GM21526 (cell line): ENCODE data around the gene PSMA4.
A peak's percentile ranks its signal among the peaks of the same experiment; 100 is the strongest.
"Not testable (repeated sequence)": the region's sequence is repeated elsewhere in the genome, so short reads cannot be mapped to it uniquely, and the experiment has no call there.

ENCODE experiments used
- ATAC-seq: cut with Tn5 transposase; IDR thresholded peaks from one replicate; pipeline ENCODE4 v1.9.1; 2021; ENCODE audit warnings: moderate library complexity; ENCODE audit not compliant: unreplicated experiment, low FRiP score

Gene PSMA4

DNA sequence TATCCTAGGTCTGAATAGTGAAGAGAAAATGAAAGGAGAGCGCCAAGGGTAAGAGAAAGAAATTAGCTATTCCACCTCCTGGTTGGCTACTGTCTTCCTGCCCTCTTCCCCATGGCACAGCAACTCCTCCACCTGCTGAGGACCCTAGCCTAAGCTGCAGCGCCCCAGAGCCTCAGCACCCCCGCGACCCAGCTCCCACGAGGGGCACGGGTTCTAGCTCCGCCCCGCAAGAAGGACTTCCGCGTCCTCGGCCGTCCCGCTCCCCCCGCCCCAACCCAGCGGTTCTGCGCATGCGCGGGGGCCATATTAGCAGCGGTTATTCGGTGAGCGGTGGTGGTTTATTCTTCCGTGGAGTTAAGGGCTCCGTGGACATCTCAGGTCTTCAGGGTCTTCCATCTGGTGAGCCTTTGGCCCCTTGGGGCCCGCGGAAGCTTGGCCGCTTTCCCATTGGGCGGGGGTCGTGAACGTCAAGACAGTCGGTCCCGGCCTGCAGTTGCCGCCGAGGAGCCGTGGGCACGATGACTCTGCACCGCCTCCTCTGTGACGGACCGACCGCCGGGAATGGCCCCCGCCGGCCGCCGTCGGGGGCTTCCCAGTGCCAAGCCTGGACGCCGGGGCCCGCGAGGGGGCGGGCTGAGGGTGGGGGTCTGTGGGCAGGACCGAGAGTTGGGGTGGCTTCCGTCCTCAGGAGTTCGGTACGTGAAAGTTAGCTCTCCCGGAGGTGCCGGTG, at the start of gene PSMA4:
PSMA4 (plus strand) TSS at position 304 of the 730 bp plus-strand sequence. CDS start 1,484 bp downstream, outside the sequence.
- ATAC-seq, result peak; percentile 67

DNA sequence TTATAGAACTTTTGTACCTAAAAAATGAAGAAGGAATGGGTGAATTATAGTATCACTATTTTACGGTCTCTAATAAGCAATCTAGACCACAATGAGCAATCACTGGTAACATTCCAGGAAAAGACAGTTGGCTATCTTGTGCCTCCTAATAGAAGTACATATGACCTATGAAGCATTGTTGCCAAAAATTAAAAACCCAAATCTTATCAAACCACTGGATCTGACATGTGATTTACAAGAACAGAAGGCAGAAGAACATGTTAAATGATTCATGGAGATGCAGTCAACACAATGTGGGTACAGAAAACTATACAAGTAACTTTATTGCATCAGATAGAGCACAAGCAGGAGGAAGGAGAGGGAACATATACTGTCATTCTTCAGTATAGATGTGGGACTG, 47.4 kb upstream of the PSMA4 start:
- ATAC-seq, result no peak

DNA sequence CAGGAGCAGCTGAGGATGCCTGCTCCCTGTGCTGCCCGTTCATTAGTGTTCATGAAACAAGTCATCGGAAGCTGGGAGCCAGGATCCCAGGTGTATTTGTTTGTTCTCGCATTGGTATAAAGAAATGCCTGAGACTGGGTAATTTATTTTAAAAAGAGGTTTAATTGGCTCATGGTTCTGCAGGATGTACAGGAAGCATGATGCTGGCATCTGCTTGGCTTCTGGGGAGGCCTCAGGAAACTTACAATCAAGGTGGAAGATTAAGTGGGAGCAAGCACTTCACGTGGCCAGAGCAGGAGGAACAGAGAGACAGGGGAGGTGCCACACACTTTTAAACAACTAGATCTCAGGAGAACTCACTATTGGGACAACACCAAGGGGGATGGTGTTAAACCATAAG, 38.4 kb upstream of the PSMA4 start:
- ATAC-seq, result no peak

DNA sequence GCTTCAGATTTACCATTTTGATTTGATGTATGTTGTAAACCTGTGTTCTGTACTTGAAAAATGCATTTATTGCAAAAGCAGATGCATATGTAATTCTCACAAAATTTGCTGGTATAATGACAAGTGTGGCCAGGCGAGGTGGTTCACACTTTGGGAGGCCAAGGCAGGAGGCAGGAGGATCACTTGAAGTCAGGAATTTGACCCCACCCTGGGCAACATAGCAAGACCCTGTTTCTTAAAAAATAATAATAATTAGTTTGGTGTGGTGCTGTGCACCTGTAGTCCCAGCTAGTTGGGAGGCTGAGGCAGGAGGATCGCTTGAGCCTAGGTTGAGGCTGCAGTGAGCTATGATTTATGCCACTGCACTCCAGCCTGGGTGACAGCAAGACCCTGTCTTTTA, 37.6 kb upstream of the PSMA4 start:
- no peak for ATAC-seq

DNA sequence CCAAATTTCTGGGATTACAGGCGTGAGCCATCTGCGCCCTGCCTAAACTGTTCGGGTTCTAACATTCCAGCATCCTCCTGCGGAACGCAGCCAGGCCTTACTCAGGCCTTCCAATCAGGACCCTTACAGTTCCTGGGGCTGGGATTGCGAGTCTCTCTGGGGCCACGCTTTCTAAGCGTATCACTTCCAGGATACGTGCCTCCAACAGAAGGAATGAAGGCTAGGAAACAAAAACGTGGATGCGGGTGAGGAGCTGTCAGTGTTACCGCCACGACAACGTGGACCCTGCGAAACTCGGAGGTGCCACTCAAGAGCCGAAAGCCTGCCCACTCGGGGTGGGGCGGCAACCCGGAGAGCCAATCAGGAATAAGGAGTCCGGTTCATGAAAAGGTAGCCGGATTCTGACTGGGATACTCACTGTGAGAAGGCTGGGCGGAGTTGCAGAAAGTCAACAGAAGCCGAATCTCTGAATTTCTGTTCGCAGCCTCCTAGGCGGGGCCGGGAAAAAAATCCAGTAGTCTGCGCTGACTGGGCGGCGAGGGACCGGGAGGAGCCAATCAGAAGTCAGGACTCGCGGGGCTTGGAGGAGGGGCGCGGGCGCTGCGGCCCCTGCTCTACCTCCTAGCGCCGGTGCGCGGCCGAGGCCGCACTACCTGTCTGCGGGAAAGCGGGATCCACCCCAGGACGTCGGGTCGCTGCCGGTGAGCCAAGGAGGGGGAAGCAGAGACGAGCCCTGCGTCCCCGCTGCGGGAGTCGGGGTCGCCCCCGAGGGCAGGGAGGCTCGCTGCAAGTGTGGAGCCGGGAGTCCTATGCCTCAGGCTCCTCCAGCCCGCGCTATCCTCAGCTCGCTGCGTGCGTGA, 33.0 kb upstream of the PSMA4 start, which contains the start of gene HYKK:
HYKK (plus strand) TSS at position 607 of the 860 bp plus-strand sequence. CDS start 5,512 bp downstream, outside the sequence.
- peak; percentile 78 for ATAC-seq

DNA sequence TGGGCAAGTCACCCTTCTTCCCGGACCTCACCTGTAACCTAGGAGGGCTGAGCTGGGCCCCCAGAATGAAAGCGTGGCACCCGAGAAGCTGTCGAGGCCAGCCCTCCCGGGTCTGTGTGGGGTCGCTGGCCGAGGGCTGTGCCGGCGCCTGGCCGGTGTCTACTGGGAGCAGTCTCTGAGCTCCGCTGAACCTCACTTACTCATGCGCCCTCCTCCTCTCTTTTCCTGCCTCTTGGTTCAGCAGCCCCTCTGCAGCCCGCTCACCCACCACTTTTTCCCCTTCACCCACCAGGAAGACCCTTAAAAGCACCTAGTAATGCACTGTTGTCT, 32.4 kb upstream of the PSMA4 start:
- ATAC-seq, result no peak

DNA sequence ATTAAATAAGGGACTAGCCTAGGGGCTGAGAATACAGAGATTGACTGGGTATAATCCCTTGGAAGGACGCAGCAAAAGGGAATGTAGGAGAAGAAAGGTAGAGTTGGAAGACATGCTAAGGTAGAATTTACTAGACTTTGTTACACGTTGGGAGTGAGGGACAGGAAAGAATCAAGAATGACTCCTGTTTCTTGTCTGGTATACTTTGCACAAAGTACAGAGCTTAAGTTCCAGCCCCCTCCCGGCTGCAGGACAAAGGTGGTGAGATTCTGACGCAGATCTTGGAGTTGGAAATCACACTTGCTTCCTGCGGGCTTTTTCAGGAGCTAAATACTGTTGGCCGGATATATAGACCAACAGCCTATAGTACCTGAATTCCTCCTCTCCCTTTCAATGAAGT, 32.0 kb upstream of the PSMA4 start:
- no peak for ATAC-seq

DNA sequence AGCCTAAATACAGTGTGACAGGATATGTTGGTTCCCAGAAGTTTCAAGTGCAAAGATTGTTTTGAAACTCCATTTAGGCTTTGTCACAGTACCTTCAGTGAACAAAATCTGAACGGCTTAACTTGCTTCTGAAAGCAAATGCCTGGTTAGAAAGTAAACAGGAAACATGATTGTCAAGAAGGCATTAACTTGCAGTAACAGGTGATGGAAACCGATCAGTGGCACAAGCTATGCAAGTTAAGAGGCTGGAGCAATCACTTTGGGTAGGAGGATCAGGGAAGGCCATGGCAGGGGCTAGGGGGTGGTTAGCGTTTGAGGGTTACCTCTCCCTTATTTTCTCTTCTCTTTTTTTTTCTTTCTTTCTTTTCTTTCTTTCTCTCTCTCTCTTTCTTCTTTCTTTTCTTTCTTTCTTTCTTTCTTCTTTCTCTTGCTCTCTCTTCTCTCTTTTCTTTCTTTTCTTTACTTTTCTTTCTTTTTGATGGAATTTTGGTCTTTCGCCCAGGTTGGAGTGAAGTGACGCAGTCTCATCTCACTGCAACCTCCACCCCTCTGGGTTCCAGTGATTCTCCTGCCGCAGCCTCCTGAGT, 30.4 kb upstream of the PSMA4 start:
- no peak for ATAC-seq

DNA sequence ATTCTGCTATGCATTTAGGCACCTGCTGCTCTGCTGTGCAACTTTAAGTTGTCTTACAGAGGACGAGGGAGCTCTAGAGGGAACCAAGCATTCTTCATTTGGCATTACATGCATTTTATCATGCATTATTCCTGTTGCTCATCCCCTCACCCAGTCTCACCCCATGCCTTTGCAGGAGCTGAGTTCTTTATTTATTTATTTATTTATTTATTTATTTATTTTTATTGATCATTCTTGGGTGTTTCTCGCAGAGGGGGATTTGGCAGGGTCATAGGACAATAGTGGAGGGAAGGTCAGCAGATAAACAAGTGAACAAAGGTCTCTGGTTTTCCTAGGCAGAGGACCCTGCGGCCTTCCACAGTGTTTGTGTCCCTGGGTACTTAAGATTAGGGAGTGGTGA, 20.2 kb upstream of the PSMA4 start:
- ATAC-seq, result not testable (repeated sequence)

DNA sequence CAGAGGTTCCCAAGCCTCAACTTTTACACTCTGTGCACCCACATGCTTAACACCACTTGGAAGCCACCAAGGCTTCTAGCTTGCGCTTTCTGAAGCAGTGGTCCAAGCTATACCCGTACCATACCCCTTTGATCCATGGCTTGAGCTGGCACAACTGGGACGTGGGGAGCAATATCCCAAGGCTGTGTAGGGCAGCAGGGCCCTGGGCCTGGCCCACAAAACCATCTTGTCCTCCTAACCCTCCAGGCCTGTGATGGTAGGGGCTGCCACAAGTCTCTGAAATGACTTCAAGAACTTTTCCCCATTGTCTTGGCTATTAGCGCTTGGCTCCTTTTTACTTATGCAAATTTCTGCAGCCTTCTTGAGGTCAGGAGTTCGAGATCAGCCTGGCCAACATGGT, 16.0 kb upstream of the PSMA4 start:
- no peak for ATAC-seq

DNA sequence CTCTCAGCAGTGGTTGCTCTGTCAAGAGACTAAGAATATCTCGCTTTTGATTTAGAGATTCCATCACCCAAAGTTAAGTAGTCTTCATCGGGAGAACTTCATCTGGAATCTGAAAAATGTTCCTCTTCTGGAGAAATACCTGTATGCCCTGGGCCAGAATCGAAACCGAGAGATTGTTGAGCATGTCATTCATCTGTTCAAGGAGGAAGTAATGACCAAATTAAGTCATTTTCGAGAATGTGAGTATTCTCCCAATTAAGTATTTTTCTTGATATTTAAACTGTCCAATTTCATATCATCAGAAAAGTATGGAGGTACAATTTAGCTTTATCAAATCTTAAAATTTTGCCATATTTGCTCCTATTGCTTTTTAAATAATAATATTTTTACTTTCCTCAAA, 12.9 kb upstream of the PSMA4 start:
- ATAC-seq, result no peak

DNA sequence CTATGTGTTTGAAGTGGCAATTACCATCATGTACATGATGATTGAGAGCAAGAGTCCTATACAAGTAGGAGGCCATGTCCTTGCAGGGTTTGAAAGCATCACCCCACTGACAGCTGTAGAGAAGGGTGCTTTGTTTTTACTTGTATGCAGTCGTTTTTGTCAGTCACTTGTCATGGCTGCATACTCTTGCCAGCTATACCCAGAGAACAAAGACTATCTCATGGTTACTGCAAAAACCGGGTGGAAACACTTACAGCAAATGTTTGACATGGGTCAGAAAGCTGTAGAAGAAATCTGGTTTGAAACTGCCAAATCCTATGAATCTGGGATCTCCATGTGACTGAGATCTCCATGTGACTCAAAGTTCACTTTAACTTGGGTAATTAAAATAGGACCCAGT, 6.9 kb upstream of the PSMA4 start:
- ATAC-seq, result no peak

DNA sequence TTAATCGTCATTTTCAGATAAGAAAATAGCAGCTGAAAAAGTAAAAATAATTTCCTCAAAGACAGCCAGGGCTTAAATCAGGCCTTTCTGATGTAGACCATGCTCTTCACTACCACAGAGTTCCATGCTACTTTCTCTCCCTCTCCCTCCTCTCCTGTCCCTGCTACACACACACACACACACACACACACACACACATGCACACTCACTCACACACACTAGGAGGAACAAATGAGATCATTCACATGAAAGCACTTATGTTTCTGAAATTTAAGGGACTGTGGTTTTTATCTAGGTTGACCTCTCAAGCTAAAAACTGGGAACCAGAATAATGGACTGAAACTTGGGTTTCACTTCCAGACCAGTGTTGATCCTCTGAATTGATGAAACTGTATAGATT, 4.1 kb upstream of the PSMA4 start:
- no peak for ATAC-seq

DNA sequence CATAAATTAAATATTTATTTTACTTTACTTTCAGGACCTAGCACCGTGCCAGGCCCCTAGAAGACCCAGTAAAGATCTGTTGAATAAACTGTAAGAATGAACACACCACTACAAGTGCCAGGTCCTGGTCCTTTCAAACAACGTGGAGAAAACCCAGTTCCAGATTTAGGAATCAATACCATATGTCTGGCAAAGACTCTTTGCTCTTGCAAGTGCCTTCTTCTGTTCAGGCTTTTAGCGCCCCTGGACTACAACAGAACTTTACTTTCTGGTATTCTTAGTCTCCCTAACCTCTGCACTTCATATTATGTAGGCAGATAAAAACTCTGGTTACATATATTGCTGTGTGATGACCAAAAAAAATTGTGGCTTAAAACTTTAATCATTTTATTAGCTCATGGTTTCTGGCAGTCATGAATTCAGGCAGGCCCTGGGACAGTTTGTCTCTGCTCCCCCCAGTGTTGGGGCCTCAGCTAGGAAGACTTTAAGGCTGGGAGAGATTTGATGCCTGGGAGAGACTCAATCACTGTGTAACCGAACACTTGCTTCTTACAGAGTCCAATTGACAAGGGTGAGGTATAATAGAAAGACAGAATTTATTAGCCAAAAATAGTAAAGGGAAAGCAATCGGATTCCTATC, 2.9 kb upstream of the PSMA4 start:
- no peak for ATAC-seq

DNA sequence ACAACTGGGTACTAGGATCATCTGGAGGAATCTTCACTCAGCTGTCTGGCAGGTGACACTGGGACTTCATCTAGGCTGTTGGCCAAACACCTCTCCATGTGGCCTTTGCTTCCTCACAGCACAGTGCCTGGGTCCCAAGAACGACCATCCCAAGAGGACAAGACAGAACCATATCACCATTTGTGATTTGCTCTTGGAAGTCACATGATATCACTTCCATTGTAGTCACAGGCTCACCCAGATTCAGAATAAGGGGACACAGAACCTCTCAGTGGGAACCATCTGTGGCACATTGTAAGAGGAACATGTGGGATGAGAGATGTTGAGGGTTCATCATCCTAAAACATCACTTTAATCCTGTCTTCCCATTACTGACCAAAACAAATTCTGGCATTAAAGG, 1.9 kb upstream of the PSMA4 start:
- ATAC-seq, result no peak

DNA sequence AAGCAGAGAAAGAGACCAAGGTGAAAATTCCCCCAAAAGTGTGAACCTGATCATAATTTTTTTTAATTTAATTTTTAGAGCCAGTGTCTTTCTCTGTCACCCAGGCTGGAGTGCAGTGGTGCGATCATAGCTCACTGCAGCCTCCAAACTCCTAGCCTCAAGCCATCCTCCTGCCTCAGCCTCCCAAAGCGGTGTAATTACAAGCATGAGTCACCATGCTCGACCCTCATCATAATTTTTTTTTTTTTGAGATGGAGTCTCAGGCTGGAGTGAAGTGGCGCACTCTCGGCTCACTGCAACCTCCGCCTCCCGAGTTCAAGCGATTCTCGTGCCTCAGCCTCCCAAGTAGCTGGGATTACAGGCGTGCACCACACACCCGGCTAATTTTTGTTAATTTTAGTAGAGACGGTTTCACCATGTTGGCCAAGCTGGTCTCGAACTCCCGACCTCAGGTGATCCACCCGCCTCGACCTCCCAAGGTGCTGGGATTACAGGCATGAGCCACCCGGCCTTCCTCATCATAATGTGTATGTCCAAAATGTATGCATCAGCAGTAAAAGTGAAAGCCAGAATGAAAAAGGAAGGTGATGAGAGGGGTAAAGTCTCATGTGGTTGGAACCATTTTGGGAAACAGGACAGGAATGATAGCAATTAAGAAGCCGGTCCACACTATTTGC, 642 bp upstream of the PSMA4 start:
- not testable (repeated sequence) for ATAC-seq

DNA sequence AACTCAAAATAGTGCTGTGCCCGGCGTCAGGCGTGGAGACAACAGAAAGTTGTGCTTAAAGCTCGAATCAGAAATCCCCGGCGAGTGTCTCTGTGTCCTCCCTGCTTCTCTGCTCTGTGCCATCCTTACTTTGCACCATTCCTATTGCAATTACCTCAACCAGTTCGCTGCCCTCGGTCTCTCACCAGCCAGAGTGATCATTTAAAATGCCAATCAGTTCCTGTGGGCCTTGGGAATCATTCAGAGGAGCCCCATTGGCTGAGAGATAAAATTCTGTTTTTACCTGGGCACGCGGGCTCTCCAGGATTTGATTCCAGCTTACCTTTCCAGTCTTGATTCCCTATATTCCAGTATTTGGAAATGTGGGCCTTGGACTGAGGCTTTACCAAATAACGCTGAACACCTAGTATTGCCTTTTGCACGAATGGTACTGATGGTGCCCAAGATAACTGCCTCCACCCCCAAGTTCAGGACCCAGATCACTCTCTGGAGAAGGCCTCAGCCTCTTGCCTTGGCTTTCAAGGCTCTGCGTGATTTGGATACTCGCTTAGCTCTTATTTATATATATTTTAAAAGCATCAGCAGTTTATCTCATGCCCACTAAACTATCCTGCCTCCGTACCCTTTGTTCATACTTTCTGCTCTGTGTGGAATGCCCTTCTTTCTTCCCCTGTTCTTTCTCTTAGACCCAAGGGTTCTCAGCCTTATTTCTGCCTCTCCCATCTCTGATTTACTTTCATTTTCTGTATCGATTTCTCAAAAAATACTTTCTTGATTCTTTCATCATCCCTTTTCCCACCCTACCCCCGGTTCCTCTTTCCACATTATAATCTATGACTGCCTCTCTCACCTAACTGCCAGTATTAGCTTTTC, 863 bp downstream of the PSMA4 start:
- no peak for ATAC-seq

DNA sequence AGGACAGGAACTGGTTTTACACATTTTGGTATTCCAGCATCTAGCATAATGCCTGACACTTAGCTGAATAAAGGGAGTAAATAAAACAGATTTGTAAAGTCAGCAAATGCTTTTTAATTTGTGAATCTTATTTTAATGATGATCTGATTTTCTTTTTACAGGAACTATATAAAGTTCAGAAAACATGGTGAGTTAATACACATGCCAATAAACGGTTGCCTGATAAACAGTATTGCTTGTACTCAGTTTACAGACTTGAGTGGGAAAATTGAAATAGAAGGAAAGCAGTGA, 1.4 kb downstream of the PSMA4 start:
- no peak for ATAC-seq

DNA sequence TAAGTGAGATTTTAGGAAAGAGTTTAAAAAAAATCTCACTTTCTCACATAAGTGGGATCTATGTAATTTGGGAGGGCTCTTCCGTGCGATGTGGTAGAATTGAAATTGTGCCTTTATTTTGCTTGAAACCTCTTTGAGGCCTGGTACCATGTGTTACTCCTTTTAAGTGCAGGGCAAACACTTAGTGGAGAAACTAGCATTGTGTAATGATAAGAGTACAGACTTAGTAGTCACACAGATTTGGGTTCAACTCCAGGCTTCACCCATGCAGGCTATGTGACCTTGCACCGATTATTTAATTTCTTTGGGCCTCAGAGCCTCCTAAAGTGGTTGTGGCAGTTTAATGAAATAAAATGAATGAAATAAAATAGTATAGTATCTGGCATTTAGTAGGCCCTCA, 2.4 kb downstream of the PSMA4 start:
- ATAC-seq, result no peak

DNA sequence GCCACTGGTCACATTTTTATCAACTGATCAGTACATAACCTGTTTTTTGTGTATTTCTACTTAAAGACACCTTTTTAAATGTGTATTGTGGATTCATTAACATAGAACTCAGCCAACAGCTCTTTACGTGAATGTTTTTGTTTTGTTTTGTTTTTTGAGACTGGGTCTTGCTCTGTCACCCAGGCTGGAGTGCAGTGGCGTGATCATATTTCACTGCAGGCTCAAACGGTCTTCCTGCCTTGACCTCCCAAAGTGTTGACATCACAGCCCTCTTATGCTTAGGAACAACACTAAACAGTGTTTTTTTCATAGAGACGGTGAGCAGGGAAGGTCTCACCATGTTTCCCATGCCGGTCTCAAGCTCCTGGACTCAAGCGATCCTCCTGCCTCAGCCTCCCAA, 9.9 kb downstream of the PSMA4 start:
- no peak for ATAC-seq
